CD4-positive, alpha-beta T cell treated with Interleukin-12 subunit alpha and Interleukin-12 subunit beta, for 1 hour (primary cell): ENCODE data around the gene DCTN3.

Source experiments
- DNase-seq: peaks from one replicate; pipeline ENCODE4 v3.0.0-alpha.2; 2020

The DCTN3 gene

DNA sequence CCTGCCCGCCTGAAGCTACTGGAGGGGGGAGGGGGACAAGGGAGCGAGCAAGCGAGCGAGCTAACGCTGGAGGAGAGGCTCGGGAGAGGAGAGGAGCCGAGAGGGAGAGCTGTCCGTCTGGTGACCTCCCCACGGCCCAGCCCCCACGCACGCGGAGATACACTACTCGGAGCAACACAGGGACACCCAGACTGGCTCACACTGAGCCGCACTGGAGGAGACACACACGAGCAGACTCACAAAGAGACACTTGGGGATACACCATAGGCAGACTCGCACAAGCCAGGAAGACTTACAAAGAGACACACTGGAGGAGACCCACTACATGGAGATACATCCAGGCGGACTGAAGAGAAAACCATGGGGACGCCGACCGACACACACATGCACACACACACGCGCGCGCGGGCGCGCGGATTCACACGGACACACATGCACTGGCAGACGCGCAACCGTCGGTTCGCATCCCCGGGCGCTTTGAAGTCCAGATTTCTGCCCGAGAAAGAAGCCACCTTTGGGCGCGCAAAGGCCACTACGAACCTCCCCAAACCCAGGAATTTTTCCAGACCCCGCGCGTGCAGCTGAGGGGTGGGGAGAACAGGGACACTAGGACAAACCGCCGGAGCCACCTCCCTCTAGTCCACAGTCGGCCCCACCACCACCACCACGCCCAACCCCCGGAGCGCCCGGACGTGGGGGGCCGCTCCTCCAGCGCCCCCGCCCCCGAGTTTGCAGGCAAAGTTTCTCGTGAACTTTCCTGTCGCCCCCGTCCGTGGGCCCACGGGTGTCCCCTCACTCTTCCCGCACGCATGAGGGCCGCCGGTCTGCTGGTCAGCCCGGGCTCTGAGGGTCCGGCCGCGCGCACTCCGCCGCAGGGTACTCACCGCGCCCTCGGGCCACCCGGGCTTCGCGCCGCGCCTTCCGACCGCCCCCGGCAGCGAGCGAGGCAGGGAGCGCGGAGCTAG, 31.3 kb downstream of the DCTN3 start:
- no peak for DNase-seq

DNA sequence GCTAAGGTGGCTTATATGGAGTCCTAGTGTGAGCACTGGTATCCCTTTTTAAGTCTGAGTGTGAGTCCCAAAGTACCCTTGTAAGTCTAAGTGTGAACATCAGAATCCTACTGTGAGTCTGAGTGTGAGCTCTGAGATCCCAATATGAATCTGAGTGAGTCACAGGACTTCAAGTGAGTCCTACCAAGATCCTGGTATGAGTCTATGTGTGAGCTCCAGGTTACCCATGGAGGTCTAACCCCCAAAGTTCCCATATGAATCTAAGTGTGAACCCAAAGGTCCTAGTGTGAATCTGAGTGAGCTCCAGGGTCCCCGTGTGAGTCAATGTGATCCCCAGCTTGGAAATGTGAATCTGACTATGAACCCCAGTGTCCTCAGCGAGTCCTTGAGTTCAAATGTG, 33.0 kb downstream of the DCTN3 start:
- no peak for DNase-seq

DNA sequence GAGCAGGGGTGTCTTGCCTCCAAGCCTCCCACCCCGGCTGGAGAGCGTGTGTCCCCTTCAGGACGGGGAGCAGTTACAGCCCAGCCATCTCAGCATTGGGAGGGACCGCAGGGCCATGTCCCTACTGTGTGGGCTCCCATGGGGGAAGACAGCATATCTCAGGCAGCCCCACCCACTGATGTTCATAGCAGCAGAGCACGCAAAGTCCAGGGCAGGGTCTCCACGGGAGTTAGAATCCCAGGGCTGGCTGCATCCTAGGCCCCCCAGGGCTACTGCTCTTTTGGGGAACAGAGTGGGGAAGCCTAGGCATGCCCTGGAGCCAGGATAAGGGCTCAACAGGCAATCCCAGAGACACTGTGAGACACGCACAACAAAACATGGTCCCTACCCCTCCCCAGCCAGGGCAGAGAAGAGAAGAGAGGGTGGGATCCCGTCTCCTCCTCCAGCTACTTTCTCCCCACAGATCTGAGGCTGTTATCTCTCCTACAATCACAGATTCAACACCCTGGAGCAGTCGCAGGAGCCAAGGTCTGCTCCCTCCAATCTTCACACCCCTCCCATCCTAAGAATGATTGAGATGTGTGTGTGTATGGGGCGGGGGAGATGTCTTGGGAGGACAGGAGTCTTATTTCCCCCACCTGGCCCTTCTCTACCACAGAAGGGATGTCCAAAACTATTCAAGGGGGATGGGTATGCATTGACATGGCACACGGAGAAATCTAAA, 34.2 kb downstream of the DCTN3 start:
- DNase-seq = no peak

DNA sequence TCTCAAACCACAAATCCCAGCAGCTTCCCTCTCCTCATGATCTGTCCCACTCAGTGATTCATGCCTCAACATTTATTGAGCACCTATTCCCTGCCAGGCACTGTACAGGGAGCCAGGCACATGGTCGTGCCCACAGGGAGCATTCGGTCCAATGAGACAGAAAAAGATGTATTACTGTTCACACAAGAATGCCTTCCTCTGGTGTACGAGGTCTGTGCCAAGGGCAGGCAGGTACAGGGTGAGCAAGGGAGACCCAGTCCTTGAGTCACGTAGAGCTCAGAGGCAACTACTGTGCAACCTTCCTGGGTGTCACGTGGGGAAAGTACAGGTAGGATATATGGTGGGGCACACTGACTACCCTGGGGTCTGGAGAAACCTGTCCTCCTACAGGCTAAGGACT, 35.3 kb downstream of the DCTN3 start:
- no peak for DNase-seq

DNA sequence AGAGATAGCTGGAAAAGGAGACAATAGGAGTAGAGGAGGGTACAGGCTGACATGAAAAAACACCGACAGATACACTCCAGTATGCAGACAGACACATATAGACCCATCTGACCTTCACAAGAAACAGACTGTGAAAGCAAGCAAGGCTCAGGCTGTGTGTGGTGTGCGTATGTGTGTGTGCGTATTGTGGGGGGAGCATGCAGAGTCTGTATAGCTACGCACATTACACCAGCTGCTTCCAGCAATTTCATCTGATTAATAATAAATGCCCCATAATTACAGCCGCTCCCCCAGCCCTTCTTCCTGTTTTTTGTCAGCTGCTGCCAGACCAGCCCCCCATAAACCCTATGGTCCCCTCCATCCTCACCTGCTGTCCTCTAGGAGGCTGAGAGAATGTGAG, 37.5 kb downstream of the DCTN3 start:
- no peak for DNase-seq

DNA sequence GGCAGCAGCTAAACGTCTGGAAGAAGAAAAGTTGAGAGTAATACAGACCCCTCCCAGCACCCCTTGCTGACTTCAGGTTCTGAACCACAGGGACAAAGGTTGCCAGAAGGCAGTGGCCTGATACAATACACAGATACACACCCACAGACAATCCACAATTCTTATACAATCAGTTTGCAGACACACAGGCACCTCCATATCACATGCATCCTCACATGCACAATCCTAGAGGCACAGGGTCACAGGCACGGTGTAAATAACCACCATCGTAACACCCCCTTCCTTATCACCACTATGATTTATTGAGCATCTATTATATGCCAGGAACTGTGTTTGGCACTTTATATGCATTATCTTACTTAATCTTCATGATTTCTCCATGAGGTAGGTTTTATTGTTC, 39.0 kb downstream of the DCTN3 start:
- DNase-seq = no peak

DNA sequence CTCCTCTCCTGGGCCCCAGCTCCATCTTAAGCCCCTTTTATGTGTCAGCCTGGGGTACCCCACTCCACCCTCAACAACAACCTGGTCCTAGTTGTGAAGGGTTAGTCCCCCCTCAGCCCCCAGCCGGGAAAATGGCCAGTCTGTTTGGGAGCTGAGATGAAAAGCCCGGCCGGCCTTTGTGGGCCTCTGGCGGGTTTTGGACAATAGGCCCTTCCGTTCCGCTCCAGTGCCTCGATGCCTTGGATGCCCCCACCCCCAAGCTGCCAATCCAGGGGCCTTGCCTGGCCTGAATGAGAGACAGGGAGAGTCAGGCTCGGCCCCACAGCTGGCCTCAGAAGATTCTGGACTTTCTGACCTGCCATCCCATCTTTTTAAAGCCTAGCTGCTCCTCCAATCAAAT, 39.9 kb downstream of the DCTN3 start:
- DNase-seq = no peak

DNA sequence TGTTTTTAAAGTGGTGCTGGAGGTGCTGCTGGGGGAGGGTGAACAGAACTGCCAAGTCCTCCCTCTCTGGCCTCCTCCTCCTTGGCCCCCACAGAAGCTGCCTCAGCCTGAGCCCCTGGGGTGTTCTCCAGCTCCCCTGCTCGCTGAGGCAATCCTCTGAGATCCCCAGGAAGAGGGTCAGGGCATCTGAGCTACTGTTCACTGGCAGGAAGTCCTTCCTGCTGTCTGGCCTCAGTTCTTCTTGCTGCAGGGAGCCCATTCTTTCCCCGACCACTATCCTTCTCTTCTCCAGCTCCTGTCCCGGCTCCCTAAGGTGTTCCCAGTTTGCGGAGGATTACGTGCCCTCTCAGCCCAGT, 40.5 kb downstream of the DCTN3 start:
- no peak for DNase-seq

DNA sequence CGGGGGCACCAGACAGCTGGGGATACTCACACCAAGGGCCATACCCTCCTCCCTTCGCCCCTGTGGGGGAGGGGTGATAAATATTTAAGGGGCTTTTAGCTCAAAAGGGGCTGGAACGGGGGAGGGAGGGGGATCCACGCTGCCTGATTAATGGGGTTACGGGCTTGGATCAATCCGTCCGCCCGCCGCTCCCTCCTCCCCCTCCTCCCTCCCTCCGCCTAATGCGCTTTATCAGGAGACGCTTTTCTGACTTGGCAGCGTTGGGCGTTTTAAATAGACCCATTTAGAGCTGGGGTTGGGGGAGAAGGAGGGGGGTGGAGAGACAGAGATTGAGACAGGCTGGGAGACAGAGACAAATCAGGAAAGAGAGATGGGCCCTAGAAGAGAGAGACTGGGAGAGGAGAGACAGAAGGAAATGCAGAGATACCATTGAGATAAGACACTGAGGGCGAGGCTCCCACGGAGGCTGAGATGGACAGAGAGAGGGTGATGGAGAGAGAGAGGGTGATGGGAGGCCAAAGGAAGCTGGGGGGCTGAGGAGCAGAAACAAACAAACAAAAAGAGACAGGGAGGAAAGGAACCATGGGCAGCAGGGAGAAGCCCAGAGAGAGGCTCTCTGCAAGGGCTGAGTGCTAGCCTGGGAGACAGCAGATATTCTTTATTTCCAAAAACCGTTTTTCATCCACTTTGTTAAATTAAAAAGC, 41.0 kb downstream of the DCTN3 start:
- DNase-seq = no peak

DNA sequence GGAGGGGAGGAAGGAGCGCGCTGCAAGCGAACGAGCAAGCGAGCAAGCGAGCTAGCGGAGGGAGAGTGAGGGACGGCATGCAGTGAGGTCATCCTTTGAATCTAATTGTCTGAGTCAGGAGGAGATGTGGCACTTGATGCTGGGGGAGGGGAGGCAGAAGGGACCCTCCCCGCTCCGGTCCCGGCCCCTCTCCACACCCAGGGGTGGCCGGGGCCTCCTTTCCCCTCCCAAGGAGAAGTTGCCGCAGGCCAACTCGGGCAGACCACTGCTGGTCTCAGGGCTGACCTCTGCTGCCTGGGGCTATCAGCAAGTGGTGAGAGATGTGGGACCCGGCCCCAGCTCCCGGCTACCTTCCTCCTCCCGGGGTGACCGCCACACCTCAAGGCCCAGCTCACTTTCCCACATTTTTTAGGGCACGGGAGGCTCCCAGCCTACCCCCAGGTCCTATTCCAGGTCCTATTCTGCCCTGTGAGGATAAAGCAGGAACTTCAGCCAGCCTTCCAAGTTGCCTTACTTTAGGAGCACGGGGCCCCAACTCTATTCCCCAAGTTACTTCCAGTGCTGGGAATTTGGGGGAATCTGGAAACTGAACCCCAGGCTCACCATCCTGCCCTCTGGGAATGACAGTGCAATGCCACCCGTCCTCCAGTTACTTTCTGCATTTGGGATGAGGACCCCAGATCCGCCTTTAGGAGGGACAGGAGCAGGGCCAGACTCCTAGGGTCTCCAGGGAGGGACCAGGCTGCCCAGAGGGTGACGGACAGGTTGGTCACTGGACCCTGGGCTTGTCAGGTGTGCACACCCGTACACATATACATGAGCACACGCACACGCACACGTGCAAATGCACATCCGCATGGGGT, 41.8 kb downstream of the DCTN3 start:
- no peak for DNase-seq

DNA sequence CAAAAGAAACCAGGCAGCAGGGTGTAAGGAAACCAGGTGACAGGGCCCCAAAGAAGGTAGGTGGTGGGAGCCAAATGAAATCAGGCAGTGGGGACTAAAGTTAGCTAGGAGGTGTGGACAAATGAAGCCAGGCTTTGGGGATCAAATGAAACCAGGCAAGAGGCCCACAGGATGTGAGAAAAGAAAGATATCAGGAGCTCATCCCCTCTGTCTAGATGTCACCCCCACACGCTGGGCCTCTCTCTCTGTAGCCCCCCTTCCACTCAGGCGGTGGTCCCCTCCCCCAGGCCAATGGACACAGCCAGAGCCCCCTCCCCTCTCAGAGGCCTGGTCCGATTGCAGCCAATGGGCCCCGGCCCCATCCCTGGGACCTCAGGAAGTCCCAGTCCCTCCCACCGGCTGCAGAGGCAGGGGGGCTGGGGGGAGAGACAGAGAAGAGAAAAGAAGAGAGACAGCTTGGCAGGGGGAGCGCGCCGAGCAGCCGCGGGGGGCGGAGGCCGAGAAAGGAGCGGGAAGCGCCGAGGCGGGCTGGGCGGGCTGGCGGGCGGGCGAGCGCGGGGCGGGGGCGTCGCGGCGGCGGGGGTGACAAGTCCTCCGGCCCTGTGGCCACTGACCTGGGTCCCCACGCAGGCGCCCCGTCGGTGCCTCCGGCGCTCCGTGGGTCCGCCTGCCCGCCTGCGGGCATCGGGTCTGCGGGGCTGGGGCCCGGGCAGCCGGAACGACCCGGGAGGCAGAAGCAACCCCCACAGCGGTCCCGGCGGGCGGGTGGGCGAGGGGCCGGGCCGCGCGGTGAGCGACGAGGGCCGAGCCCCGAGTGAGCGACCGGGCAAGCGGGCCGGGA, 42.7 kb downstream of the DCTN3 start:
- DNase-seq = no peak

DNA sequence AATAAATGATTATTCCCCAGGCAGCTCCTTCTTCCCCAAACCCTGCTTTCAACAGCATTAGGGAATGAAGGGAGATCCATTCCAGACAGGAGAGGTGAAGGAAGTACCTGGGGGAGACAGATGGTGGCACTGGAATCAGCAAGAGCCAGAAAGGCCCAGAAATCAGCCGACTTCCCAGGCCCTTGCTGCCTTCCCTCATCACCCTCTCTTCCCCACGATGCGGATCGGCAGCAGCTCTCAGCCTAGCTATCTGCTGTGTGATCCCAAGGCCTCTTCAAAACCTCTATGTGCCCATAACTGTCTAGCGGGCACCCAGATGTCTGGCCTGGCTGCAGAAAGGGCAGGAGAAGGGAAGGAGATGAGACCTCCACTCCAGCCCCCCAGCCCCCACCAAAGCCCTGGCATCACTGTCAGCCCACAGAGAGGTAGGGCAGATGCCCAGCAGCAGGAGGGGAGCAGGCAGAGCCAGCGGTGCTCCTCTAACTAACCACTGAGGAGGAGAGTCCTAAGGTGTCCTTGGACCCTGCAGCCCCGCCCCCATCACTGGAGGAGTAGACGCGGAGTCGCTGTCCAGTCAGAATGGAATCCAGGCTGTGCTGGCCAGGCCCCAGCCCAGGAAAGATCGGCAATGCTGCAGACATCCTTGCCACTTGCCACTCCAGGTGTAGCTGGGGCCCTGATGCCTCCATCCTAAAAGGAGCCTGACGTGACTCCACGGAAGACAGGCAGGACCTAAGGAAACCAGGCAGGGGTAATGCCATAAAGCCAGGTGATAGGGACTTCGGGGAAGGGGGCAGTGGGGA, 43.5 kb downstream of the DCTN3 start:
- DNase-seq = no peak

DNA sequence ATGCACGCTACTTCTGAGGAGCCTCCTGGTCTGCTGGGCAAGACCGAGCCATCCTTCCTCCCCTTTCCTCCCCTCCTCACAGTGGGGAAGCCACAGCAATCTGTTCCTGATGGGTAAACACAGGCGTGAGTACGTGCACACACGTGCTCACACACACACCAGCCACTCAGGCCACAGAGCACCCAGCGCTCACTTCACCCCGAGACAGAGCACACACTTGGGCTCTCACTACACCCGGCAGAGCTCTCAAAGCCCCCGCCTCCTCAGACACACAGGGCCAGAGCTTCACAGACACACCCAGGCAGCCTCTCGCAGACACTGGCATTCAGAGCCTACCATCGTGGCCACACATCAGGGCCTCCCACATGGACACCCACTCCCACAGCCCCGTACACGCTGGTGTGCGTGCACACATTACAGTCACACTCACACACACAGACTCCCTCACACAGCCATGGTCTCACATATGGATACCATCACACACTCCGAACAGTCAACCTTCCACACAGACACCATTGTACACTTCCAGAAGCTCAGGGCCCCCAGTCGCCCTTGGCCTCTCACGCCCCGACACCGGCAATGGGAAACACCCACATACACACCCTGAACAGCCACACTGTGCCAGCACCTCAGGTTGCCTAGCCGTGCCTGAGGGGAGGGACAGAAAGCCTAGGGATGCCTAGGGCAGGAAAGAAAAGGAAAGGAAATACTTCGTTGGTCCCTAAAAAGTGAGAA, 44.3 kb downstream of the DCTN3 start:
- no peak for DNase-seq

DNA sequence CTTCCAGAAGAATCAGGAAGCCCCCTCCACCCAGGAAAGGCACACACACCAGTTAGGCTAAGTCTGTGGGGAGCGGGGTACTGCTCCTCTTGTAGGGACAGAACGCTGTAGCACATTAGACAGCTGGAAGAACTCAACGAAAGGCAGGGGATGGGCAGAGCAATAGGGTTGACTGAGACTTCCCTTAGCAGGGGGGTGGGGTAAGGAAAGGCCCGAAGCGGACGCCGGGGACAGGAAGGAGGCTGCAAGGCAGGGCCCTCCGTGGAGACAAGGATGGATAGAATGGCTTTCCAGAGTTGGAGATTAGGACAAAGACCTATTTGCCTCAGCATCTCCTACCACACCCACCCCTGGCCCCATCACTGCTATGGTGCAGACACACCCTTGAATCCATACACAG, 45.1 kb downstream of the DCTN3 start:
- no peak for DNase-seq

DNA sequence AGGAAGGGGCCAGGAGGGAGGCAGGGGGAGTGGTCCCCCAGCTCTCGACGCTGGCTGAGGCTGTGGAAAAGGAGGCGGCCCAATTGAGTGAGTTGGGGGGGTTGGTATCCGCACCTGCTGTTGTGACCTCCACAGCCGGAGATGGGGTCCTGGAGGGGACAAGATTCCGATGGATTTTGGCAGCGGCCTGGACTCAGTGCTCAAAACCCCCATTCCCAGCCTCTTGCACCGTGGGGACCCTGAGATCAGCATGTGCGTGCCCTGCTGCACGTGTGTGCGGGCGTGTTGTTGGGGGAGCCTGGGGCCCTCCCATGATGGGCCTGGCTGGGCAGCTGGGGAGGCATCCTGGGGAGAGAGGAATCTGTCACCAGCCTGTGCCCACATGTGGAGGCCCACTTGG, 45.7 kb downstream of the DCTN3 start:
- DNase-seq = no peak

DNA sequence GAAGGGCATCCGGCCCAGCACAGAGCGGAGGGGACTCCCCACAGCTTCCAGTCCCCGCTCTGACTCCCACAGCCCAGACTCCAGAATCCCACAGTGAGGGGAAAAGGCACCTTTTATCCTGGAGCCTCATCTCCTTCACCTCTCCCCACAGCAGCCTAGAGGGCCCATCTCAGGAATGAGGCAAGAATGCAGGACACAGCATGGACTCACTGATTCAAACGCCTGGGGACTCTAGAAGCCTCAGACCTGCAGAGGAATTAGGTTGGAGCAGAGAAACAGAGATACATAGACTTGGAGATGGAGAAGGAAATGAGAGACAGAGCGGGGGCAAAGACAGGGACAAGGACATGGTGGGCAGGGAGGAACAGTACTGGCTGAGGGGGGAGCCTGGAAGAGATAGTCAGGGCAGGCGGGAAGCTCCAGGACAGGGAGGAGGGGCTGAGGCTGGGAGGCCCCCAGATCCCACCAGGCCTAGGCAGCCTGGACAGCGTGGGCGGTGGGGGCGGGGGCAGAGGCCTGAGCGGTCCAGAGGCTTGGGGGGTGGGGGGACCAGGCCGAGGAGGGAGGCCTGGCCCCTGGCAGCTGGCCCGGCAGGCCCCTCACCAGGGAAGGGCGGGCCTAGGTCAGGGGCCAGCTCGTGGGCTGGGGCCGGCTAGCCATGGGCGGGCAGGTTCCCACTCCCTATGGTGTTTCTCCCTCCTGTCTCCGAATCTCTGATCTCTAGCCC, 46.5 kb downstream of the DCTN3 start:
- no peak for DNase-seq

DNA sequence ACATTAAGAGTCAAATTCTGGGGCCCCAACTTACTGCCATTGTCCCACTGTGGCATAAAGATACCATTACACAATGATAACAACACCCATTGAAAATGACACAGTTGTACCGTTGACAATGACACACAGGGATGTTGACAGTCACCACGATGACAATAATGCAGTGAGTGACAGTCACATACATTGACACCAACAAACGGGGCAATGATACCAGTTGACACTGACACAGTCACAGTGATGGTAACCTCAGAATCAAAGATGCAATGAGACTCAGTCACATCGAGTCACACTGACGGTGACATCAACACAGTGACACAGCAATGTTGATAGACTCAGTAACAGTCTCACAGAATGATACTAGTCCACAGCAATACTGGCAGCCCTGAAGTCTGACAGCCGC, 47.7 kb downstream of the DCTN3 start:
- DNase-seq = no peak

DNA sequence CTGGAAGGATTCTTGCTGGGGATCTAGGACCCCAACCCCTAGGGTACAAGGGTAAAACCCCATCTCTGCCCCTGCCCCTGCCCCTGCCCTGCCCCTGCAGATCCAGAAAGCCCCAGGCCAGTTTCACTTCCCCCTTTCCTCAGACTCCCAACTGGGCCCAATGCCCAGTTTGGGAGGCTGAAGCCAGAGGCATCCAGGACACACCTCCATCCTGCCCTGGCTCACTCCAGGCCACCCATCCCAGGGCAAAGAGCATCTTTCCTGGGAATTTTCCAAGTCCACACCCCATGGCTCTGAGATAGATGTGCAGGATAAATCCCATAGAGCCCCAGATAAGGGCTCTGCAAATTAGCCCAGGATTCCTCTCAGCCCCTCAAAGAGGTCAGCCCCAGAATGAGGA, 48.2 kb downstream of the DCTN3 start:
- no peak for DNase-seq

DNA sequence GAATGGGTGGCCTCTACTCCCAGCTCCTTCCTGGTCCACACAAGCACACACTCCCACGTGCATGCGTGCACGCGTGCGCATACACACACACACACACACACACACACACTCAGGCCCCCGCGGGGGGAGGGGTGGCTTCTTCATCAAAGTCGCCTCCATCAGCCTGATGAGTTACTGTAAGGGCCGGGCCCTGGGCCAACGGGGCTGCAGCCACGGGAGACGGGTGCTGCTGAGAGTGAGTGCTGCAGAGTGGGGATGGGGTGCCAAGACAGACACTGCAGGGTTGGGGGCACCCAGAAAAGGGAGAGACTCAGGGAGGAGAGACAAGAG, 48.8 kb downstream of the DCTN3 start:
- DNase-seq = no peak
